Hepatocyte (in vitro differentiated cells): ENCODE data around the gene TBC1D32. TPM values are rescaled to one million over a fixed set of nuclear protein-coding genes. Genes with fewer than 3 reads are reported as not detected.

ENCODE experiments used
- DNase-seq: peaks from one replicate; pipeline ENCODE4 v3.0.0-alpha.2; 2016; ENCODE audit warnings: low spot score
- H2AFZ ChIP-seq: fragments of 200-600 bp; sonication (generic); 2 replicates; pipeline ENCODE4 v1.6.0; 2016; ENCODE audit warnings: antibody characterized with exemption, mild to moderate bottlenecking
- H3K27ac ChIP-seq: fragments of 200-600 bp; sonication (generic); 2 replicates; pipeline ENCODE4 v1.5.1; 2016; ENCODE audit warnings: mild to moderate bottlenecking
- H3K27me3 ChIP-seq: fragments of 200-600 bp; sonication (generic); 2 replicates; pipeline ENCODE4 v1.6.1; 2016
- H3K36me3 ChIP-seq: fragments of 200-600 bp; sonication (generic); replicated peaks from 2 replicates; pipeline ENCODE4 v1.5.1; 2016; ENCODE audit warnings: low read depth; ENCODE audit not compliant: insufficient read depth
- H3K4me1 ChIP-seq: fragments of 200-600 bp; sonication (generic); 2 replicates; pipeline ENCODE4 v1.5.1; 2016; ENCODE audit warnings: mild to moderate bottlenecking, moderate library complexity; ENCODE audit not compliant: insufficient read depth
- H3K4me2 ChIP-seq: fragments of 200-600 bp; sonication (generic); 2 replicates; pipeline ENCODE4 v1.6.0; 2016
- H3K4me3 ChIP-seq: fragments of 200-600 bp; sonication (generic); 2 replicates; pipeline ENCODE4 v1.5.1; 2016; ENCODE audit warnings: mild to moderate bottlenecking
- H3K79me2 ChIP-seq: fragments of 200-600 bp; sonication (generic); 2 replicates; pipeline ENCODE4 v1.6.0; 2017; ENCODE audit warnings: mild to moderate bottlenecking
- H3K9me2 ChIP-seq: fragments of 200-600 bp; sonication (generic); replicated peaks from 2 replicates; pipeline ENCODE4 v1.6.0; 2017; ENCODE audit warnings: mild to moderate bottlenecking; ENCODE audit not compliant: insufficient read depth
- H3K9me3 ChIP-seq: fragments of 200-600 bp; sonication (generic); 2 replicates; pipeline ENCODE4 v1.5.1; 2016; ENCODE audit warnings: low read depth, mild to moderate bottlenecking
- H4K20me1 ChIP-seq: fragments of 200-600 bp; sonication (generic); 2 replicates; pipeline ENCODE4 v1.6.0; 2016; ENCODE audit warnings: mild to moderate bottlenecking; ENCODE audit not compliant: insufficient read depth, poor library complexity, severe bottlenecking
- CTCF ChIP-seq: fragments of 200-600 bp; sonication (generic); IDR thresholded peaks from 2 replicates; pipeline ENCODE4 v1.5.1; 2016; ENCODE audit warnings: antibody characterized with exemption, mild to moderate bottlenecking; ENCODE audit not compliant: poor library complexity
- EZH2 ChIP-seq: fragments of 200-600 bp; sonication (generic); IDR thresholded peaks from 2 replicates; pipeline ENCODE4 v1.6.1; 2016; ENCODE audit warnings: antibody characterized with exemption, mild to moderate bottlenecking, borderline replicate concordance
- EZH2phosphoT487 ChIP-seq: fragments of 200-600 bp; sonication (generic); IDR thresholded peaks from one replicate; pipeline ENCODE4 v1.6.1; 2018; ENCODE audit warnings: antibody characterized with exemption, mild to moderate bottlenecking, low read depth, moderate library complexity; ENCODE audit not compliant: unreplicated experiment, severe bottlenecking
- WGBS: methylation state at CpG from one replicate; pipeline ENCODE4 v1.1.6; 2016; ENCODE audit warnings: low lambda C conversion rate; ENCODE audit errors: missing lambda C conversion rate; 5-methylcytosine and 5-hydroxymethylcytosine counted together
- polyA plus RNA-seq: library from polyadenylated mRNA; unstranded; fragments of >200 nt; fragmentation: Nextera tagmentation; extraction: Ambion mirVana; gene quantifications from 2 replicates; pipeline ENCODE4 v1.2.1, GENCODE V29; 2016
- total RNA-seq: library from RNA; depleted of rRNA; stranded (reverse); fragments of >200 nt; gene quantifications from 2 replicates; pipeline ENCODE4 v1.2.3, GENCODE V29; 2014

TBC1D32 gene
- total and polyA plus RNA-seq, 2 experiments from 2014 or later: 3.7 to 9.9 TPM

DNA sequence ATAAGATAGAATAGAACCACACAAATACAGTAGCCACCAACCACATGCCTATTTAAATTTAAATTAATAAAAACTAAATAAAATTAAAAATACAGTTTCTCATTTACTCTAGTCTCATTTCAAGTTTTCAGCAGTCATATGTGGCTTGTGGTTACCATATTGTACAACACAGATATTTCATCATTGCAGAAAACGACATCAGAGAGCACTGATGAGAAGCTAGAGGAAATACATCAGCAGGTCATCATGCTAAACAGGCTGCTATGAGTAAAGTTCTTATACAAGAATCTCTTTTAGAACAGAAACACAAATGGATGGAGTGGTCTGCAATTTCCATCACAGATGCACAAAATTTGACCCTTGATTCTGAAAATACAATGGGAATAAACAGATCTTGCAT, 36.6 kb downstream of the TBC1D32 start:
- Histone ChIP-seq H3K9me2 (no peaks in the 10 kb centered on the region), H3K27ac (no peak overlapping the region), H2AFZ (no peak overlapping the region), H3K79me2 (no peaks in the 10 kb centered on the region), H3K27me3 (no peaks in the 10 kb centered on the region), H3K4me3 (no peak overlapping the region), H3K4me1 (no peaks in the 10 kb centered on the region), H3K36me3 (no peaks in the 10 kb centered on the region), H4K20me1 (no peaks in the 10 kb centered on the region), H3K4me2 (no peak overlapping the region), H3K9me3 (no peaks in the 10 kb centered on the region)
- DNase-seq: no peak
- no peak for TF ChIP-seq CTCF
- no peak for TF ChIP-seq EZH2phosphoT487
- TF ChIP-seq EZH2: no peak
- WGBS: 89% methylated on average over 1 of the region's 1 CpG

- 95% methylated on average over 1 of the region's 1 CpG for WGBS
- Histone ChIP-seq H3K4me2 (no peak overlapping the region), H3K36me3 (no peaks in the 10 kb centered on the region), H2AFZ (no peak overlapping the region), H3K4me3 (no peak overlapping the region), H3K9me3 (no peaks in the 10 kb centered on the region), H3K27ac (no peak overlapping the region), H4K20me1 (no peaks in the 10 kb centered on the region), H3K79me2 (no peaks in the 10 kb centered on the region), H3K27me3 (no peaks in the 10 kb centered on the region), H3K4me1 (no peaks in the 10 kb centered on the region), H3K9me2 (no peaks in the 10 kb centered on the region)
- TF ChIP-seq EZH2phosphoT487 (no peak), EZH2 (no peak), CTCF (no peak)
- DNase-seq: no peak
Observed at GRCh38 chr6:121285041-121285440, 49.2 kb downstream of the TBC1D32 start.

DNA sequence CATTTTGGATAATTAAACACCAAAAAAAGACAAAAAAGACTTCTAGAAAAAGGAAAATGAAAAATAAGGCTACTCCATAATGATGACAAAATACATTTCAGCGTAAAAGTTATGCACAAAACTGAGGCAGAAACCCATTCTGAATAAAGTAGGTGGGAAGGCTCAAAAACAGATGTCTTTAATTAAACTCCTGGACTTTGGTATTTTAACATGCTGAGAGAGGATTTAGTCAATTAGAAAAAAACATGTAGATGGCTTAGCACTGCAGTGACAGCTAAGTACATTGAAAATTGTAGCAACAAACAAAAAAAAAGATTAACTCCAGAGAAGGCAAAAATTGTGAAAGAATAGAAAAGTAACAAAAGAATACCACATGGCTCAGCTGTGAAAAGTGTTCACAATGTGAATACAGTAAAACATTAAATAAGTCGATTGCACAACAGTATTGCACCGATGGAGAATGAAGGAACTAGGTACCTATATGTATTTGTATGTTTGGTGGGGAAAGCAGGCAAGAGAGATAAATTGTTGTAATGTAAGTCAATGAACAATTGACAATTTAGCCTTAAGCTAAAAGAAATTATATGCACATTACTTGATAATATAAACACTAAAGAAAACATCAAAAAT, 59.5 kb downstream of the TBC1D32 start:
- TF ChIP-seq EZH2phosphoT487: no peak
- TF ChIP-seq EZH2: no peak
- TF ChIP-seq CTCF: no peak
- no peaks in the 10 kb centered on the region for H3K4me1 ChIP-seq
- H3K9me3 ChIP-seq: no peaks in the 10 kb centered on the region
- no peak overlapping the region for H3K27ac ChIP-seq
- no peak overlapping the region for H3K4me3 ChIP-seq
- no peaks in the 10 kb centered on the region for H4K20me1 ChIP-seq
- H3K36me3 ChIP-seq: peaks cover 4% of the 10 kb centered on the region
- H3K4me2 ChIP-seq: no peak overlapping the region
- no peak for DNase-seq
- no peaks in the 10 kb centered on the region for H3K27me3 ChIP-seq
- no peaks in the 10 kb centered on the region for H3K9me2 ChIP-seq
- no peaks in the 10 kb centered on the region for H3K79me2 ChIP-seq
- 78% methylated on average over 3 of the region's 3 CpGs for WGBS
- H2AFZ ChIP-seq: no peak overlapping the region

DNA sequence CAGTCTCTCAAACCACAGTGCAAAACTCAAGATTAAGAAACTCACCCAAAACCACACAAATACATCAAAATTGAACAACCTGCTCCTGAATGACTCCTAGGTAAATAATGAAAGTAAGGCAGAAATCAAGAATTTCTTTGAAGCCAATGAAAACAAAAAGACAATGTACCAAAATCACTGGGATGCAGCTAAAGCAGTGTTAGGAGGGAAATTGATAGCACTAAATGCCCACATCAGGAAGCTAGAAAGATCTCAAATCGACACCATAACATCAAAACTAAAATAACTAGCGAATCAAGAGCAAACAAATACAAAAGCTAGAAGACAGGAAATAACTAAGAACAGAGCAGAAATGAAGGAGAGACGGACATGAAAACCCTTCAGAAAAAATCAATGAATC, 70.5 kb downstream of the TBC1D32 start:
- no peaks in the 10 kb centered on the region for H3K9me2 ChIP-seq
- H3K4me2 ChIP-seq: no peak overlapping the region
- 96% methylated on average over 3 of the region's 3 CpGs for WGBS
- H2AFZ ChIP-seq: no peak overlapping the region
- no peaks in the 10 kb centered on the region for H3K4me1 ChIP-seq
- H3K79me2 ChIP-seq: no peaks in the 10 kb centered on the region
- DNase-seq: no peak
- peaks cover 15% of the 10 kb centered on the region for H3K9me3 ChIP-seq
- no peak for TF ChIP-seq CTCF
- no peak for TF ChIP-seq EZH2phosphoT487
- no peak for TF ChIP-seq EZH2
- H3K27me3 ChIP-seq: no peaks in the 10 kb centered on the region
- no peaks in the 10 kb centered on the region for H3K36me3 ChIP-seq
- H4K20me1 ChIP-seq: no peaks in the 10 kb centered on the region
- H3K27ac ChIP-seq: no peak overlapping the region
- no peak overlapping the region for H3K4me3 ChIP-seq
